BLaER1 (cell line): ENCODE data around the gene GRK1.

Experiments used
- H3K27ac ChIP-seq: shearing (Covaris generic); formaldehyde crosslinking; 2 replicates; pipeline ENCODE4 v1.8.1; 2022
- H3K27me3 ChIP-seq: shearing (Covaris generic); formaldehyde crosslinking; 2 replicates; pipeline ENCODE4 v1.8.1; 2022
- H3K36me3 ChIP-seq: shearing (Covaris generic); formaldehyde crosslinking; 2 replicates; pipeline ENCODE4 v1.8.1; 2022
- H3K4me1 ChIP-seq: shearing (Covaris generic); formaldehyde crosslinking; 2 replicates; pipeline ENCODE4 v1.8.1; 2022
- H3K4me2 ChIP-seq: shearing (Covaris generic); formaldehyde crosslinking; 2 replicates; pipeline ENCODE4 v1.8.1; 2022
- H3K4me3 ChIP-seq: shearing (Covaris generic); formaldehyde crosslinking; 2 replicates; pipeline ENCODE4 v1.8.1; 2022
- H3K9ac ChIP-seq: shearing (Covaris generic); formaldehyde crosslinking; 2 replicates; pipeline ENCODE4 v1.8.1; 2022
- H3K9me3 ChIP-seq: shearing (Covaris generic); formaldehyde crosslinking; 2 replicates; pipeline ENCODE4 v1.8.1; 2022
- H4K20me1 ChIP-seq: shearing (Covaris generic); formaldehyde crosslinking; 2 replicates; pipeline ENCODE4 v1.8.1; 2022
- Cebpa-rat ChIP-seq: shearing (Covaris generic); IDR thresholded peaks from 2 replicates; pipeline ENCODE4 v1.8.1; 2022

Gene GRK1

DNA sequence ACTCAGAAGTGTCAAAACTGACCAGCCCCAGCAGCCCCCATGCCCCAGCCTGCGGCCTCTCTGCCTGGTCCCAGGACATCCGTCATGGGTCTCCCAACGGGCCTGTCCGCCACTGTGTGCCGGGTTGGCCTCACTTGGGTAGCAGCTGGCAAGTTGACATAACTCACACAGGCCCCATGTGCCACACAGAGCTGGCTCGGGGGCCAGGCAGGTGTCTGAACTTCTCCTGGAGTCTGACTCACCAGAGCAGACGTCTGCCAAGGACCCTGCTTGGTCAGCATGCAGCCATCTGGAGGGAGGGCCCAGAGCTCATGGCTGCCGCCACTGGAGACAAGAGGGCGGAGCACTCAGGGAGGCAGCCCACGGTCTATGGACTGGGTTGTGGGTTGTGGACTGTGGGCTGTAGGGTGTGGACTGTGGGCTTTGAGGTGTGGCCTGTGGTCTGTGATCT, 60.0 kb downstream of the GRK1 start:
- peaks cover 47% of the 10 kb centered on the region for H3K27me3 ChIP-seq
- peaks cover 26% of the 10 kb centered on the region for H3K9me3 ChIP-seq
- no peak overlapping the region for H3K4me3 ChIP-seq
- no peak overlapping the region for H3K27ac ChIP-seq
- peaks cover 9% of the 10 kb centered on the region for H3K4me1 ChIP-seq
- H3K36me3 ChIP-seq: no peaks in the 10 kb centered on the region
- no peak overlapping the region for H3K4me2 ChIP-seq
- TF ChIP-seq Cebpa-rat: no peak
- no peak overlapping the region for H3K9ac ChIP-seq
- peaks cover 7% of the 10 kb centered on the region; the same call in 1 of the 2 replicates for H4K20me1 ChIP-seq

DNA sequence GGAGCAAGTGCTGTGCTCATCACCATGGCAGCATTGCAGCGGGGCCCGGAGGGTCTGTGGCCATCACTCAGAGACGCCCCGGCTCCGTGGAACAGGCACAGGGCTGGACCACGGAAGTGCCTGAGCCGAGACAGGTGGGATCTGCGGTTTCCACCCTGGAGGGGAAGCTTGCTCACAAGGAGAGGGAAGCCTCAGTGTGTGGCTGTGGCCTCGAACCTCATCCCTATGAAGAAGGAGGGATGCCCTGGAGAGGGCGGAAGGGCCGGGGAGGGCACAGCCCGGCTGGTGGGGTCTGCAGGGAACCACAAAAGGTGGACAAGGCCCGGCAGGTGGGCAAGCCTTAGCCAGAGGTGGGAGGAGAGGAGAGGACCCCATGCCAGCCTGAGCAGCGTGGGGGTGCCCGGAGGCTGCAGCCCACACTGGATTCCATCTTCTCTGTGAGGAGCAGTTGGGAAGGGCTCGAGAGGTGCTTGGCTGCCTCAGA, 61.6 kb downstream of the GRK1 start:
- Histone ChIP-seq H3K27me3 (peaks cover 61% of the 10 kb centered on the region), H3K4me1 (peaks cover 25% of the 10 kb centered on the region), H3K4me3 (no peak overlapping the region), H3K4me2 (no peak overlapping the region), H3K27ac (no peak overlapping the region), H3K9me3 (peaks cover 26% of the 10 kb centered on the region), H3K9ac (no peak overlapping the region), H4K20me1 (peaks cover 19% of the 10 kb centered on the region; the same call in 1 of the 2 replicates), H3K36me3 (no peaks in the 10 kb centered on the region)
- no peak for TF ChIP-seq Cebpa-rat

DNA sequence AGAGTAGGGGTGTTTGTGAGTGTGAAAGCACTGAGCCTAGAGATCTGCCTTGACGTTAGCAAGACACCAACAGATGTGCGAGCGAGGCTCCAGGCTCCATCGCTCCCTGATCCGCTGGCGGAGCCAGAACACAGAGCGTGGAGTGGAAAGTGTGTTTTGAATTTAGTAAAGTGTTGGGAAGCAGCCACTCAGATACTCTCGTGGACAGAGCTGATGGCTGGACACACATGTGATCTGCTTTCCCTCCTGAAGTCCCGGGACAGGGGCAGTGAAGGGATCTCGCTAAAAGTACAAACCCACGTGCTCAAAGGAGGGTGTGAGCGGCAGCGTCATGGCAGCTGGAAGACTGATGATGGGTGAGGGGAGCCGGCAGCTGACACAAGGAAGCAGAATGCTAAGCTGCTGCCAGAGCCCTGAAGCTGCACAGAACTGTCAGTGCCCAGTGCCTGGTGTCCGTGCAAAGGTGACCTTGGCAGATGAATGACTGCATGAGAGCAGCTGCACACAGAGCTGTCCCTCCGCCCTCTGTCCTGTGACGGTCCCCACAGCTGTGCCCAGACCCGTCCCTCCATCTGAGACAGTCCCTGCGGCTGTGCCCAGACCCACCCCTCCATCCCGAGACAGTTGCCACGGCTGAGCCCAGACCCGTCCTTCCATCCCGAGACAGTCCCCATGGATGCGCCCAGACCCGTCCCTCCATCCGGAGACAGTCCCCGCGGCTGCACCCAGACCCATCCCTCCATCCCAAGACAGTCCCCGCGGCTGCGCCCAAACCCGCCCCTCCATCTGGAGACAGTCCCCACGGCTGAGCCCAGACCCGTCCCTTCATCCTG, 62.4 kb downstream of the GRK1 start:
- Histone ChIP-seq H3K9me3 (peaks cover 26% of the 10 kb centered on the region), H3K4me1 (peaks cover 33% of the 10 kb centered on the region), H3K4me2 (no peak overlapping the region), H3K27me3 (peaks cover 61% of the 10 kb centered on the region), H4K20me1 (peaks cover 19% of the 10 kb centered on the region; the same call in 1 of the 2 replicates), H3K27ac (no peak overlapping the region), H3K9ac (no peak overlapping the region), H3K4me3 (no peak overlapping the region), H3K36me3 (no peaks in the 10 kb centered on the region)
- no peak for TF ChIP-seq Cebpa-rat

DNA sequence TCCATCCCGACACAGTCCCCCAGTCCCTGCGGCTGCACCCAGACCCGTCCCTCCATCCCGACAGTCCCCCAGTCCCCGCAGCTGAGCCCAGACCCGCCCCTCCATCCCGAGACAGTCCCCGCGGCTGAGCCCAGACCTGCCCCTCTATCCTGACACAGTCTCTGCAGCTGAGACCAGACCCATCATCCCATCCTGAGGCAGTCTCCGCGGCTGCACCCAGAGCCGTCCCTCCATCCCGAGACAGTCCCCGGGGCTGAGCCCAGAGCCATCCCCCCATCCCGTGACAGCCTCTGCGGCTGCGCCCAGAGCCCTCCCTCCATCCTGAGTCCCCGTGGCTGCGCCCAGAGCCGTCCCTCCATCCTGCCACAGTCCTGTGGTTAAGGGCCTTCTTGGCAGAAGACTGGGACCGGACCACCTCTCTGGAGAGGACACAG, 63.3 kb downstream of the GRK1 start:
- peaks cover 65% of the 10 kb centered on the region for H3K27me3 ChIP-seq
- H3K4me3 ChIP-seq: no peak overlapping the region
- TF ChIP-seq Cebpa-rat: no peak
- peaks cover 22% of the 10 kb centered on the region for H3K9me3 ChIP-seq
- H3K9ac ChIP-seq: no peak overlapping the region
- H3K36me3 ChIP-seq: no peaks in the 10 kb centered on the region
- peaks cover 19% of the 10 kb centered on the region; the same call in 1 of the 2 replicates for H4K20me1 ChIP-seq
- H3K4me1 ChIP-seq: peaks cover 41% of the 10 kb centered on the region
- no peak overlapping the region for H3K4me2 ChIP-seq
- no peak overlapping the region for H3K27ac ChIP-seq

DNA sequence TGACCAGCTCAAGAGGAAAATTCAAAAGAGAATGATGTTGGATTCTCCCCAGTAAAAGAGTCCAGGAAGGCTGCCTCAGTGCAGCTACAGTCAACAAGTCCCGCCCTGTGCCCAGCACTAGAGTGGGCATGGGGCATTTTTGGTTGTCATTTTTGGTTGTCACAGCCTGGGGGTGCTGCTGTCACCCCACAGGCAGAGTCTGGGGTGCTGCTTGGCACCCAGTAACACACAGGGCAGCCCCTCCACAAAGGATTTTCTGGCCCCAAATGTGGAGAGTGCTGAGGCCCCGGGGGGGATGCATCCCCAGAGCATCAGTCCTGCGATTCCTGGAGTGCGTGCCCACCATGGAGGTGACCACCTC, 63.8 kb downstream of the GRK1 start:
- H4K20me1 ChIP-seq: peaks cover 19% of the 10 kb centered on the region; the same call in 1 of the 2 replicates
- TF ChIP-seq Cebpa-rat: no peak
- peaks cover 22% of the 10 kb centered on the region for H3K9me3 ChIP-seq
- peaks cover 65% of the 10 kb centered on the region for H3K27me3 ChIP-seq
- H3K4me2 ChIP-seq: no peak overlapping the region
- H3K4me3 ChIP-seq: no peak overlapping the region
- H3K27ac ChIP-seq: no peak overlapping the region
- H3K9ac ChIP-seq: no peak overlapping the region
- peaks cover 47% of the 10 kb centered on the region for H3K4me1 ChIP-seq
- H3K36me3 ChIP-seq: no peaks in the 10 kb centered on the region

DNA sequence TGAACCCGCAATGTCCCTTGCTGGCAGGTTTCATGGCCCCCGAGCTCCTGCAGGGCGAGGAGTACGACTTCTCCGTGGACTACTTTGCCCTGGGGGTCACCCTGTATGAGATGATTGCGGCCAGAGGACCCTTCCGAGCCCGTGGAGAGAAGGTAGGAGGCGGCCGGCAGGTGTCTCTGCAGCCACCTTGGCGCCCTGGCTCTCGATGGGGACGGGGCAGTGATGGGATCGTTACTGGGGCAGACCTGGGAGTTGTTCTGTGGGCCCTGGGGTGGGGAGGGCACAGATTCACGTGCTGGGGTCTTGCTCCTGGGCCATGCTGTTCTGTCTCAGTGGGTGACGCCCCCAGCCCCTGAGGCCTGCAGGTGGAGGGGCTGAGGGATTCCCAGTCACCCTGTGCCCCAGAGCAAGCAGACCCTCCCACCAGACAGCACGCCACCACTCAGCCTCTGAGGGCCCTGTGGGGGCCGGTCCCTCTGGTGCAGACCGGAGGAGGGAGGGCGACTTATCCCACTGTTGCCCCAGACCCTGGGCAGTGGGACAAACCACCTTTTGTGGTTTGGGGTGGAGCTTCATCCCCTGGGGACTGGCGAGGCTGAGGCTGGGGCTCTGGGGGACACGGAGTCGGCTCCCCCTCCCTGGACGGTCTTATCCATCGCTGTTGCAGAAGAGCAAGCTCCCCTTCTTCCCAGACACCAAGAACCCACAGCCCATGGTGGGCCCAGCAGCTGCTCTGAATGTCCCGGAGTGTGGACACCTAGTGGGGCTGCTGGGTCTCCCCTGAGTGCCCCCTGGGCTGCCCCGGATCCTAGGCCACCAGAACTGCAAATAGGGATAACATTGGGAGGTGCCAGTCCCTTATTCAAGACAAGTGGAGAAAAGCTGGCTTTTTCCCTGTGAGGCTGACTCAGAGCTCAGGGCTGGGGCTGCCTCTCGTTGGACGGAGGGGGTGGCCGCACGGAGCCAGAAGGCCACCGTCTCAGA, 64.5 kb downstream of the GRK1 start:
- Histone ChIP-seq H3K27me3 (peaks cover 65% of the 10 kb centered on the region), H3K4me2 (peak overlapping the region; percentile 67), H4K20me1 (peaks cover 19% of the 10 kb centered on the region; the same call in 1 of the 2 replicates), H3K4me1 (peaks cover 54% of the 10 kb centered on the region), H3K9ac (no peak overlapping the region), H3K36me3 (no peaks in the 10 kb centered on the region), H3K9me3 (peaks cover 20% of the 10 kb centered on the region), H3K4me3 (no peak overlapping the region), H3K27ac (no peak overlapping the region)
- no peak for TF ChIP-seq Cebpa-rat

DNA sequence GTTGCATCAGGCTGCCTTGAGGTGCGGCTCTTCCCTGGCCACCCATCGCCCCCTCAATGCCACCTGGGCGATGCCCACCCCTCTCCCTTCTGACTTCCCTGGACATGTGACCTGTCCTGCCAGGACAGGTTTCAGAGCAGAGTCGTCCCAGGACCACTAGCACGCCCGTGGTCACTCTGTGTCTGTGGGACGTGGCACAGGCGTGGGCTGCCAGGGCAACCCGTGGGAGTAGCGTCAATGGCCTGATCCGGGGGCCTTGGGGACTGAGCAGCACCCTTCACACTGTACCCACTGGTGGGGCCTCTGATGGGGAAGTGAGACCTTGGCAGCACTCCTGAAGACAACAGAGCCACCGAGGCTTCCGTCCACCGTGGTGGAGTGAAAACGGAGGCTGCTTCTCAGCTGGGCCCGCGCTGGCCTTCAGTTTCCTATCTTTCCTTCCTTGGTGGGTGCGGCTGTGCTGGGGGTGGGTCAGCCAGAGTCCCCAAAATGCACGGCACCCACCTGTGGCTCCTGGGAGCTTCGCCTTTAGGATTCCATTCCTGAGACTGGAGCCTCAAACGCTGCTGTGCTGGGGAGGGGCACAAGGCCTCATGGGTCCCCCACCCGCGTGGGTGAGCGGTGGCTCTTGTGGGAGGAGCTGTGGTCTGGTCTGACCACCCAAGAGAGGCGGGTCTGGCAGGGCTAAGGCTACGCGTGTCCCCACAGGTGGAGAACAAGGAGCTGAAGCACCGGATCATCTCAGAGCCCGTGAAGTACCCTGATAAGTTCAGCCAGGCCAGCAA, 65.3 kb downstream of the GRK1 start:
- peaks cover 12% of the 10 kb centered on the region for H3K9me3 ChIP-seq
- 0 out of 2 replicates have a peak overlapping the region, but pooled peaks have one; percentile 13 for H3K27ac ChIP-seq
- peaks cover 19% of the 10 kb centered on the region; the same call in 1 of the 2 replicates for H4K20me1 ChIP-seq
- TF ChIP-seq Cebpa-rat: no peak
- H3K27me3 ChIP-seq: peaks cover 62% of the 10 kb centered on the region
- no peak overlapping the region for H3K4me3 ChIP-seq
- no peak overlapping the region for H3K9ac ChIP-seq
- H3K4me2 ChIP-seq: peak overlapping the region; percentile 67
- peaks cover 61% of the 10 kb centered on the region for H3K4me1 ChIP-seq
- H3K36me3 ChIP-seq: no peaks in the 10 kb centered on the region

DNA sequence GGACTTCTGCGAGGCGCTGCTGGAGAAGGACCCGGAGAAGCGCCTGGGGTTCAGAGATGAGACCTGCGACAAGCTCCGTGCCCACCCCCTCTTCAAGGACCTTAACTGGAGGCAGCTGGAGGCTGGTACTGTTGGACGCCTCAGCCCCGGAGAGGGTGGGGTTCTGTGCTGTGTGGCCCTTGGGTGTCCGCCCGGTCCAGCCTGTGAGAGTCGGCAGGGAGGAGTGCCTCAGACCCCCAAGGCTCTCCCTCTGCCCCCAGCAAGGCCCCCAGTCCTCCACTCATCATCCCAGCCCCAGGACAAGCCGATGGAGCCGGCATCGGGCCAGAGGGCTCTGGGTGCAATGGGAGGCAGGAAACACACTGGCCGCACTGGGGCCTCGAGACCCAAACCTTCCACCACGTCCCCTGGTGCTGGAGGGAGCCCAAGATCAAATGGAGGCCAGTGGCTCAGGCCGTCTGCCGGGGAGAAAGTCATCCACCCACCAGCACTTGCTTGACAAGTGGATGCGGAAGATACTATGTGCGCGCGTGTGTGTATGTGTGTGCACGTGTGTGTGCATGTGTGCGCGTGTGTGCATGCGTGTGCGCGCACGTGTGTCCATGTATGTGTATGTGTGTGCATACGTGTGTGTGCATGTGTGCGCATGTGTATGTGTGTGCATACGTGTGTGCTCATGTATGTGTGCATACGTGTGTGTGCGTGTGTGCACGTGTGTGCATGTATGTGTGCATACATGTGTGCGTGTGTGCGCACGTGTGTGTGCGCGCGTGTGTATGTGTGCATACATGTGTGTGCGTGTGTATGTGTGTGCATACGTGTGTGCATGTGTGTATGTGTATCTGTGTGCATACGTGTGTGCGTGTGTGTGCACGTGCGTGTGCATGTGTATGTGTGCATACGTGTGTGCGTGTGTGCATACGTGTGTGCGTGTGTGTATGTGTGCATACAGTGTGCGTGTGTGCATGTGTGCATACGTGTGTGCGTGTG, 66.2 kb downstream of the GRK1 start:
- peak overlapping the region; percentile 67 for H3K4me2 ChIP-seq
- H3K27me3 ChIP-seq: peaks cover 62% of the 10 kb centered on the region
- H3K4me1 ChIP-seq: peaks cover 65% of the 10 kb centered on the region
- peaks cover 4% of the 10 kb centered on the region; the same call in 1 of the 2 replicates for H3K9me3 ChIP-seq
- no peaks in the 10 kb centered on the region for H3K36me3 ChIP-seq
- H3K27ac ChIP-seq: no peak overlapping the region
- TF ChIP-seq Cebpa-rat: no peak
- H3K4me3 ChIP-seq: no peak overlapping the region
- H3K9ac ChIP-seq: no peak overlapping the region
- H4K20me1 ChIP-seq: peaks cover 19% of the 10 kb centered on the region; the same call in 1 of the 2 replicates
